Suprapubic skin (tissue), 4 donors: Measurements from ENCODE around the gene OR9A4. TPM values are rescaled to one million over a fixed set of nuclear protein-coding genes. Genes with fewer than 3 reads are reported as not detected.

ENCODE experiments used
- DNase-seq, 2 donors: peaks; one replicate each; pipeline ENCODE4 v3.0.0-alpha.2; 2019; ENCODE audit warnings: low spot score in 2 of 2
- H3K27ac ChIP-seq: fragments of 200-600 bp; sonication (generic); one replicate; pipeline ENCODE4 v1.5.1; 2019
- H3K27me3 ChIP-seq: fragments of 200-600 bp; sonication (generic); one replicate; pipeline ENCODE4 v1.5.1; 2019
- H3K36me3 ChIP-seq: fragments of 200-600 bp; sonication (generic); one replicate; pipeline ENCODE4 v1.5.1; 2019
- H3K4me1 ChIP-seq: fragments of 200-600 bp; sonication (generic); one replicate; pipeline ENCODE4 v1.5.1; 2019
- H3K4me3 ChIP-seq: fragments of 200-600 bp; sonication (generic); one replicate; pipeline ENCODE4 v1.5.1; 2019; ENCODE audit warnings: mild to moderate bottlenecking
- H3K9me3 ChIP-seq: fragments of 200-600 bp; sonication (generic); one replicate; pipeline ENCODE4 v1.5.1; 2019
- EP300 ChIP-seq: sonication (generic); formaldehyde crosslinking; IDR thresholded peaks from one replicate; pipeline ENCODE4 v1.6.1; 2017; ENCODE audit warnings: antibody characterized with exemption
- POLR2A ChIP-seq, 2 donors: fragments of 450-650 bp; IDR thresholded peaks; one replicate each; pipeline ENCODE4 v1.6.1; 2017; ENCODE audit warnings: antibody characterized with exemption in 2 of 2, mild to moderate bottlenecking in 2 of 2, moderate library complexity in 2 of 2
- POLR2AphosphoS5 ChIP-seq, 3 donors: sonication (generic); formaldehyde crosslinking; IDR thresholded peaks; one replicate each; pipeline ENCODE4 v1.6.1; 2017; ENCODE audit warnings: antibody characterized with exemption in 3 of 3
- WGBS: methylation state at CpG from one replicate; pipeline ENCODE4 v1.1.5; 2018; 5-methylcytosine and 5-hydroxymethylcytosine counted together
- total RNA-seq, 4 donors: library from RNA; depleted of rRNA; stranded (reverse); fragments of >200 nt; gene quantifications; one replicate each; pipeline ENCODE4 v1.1.0, GENCODE V29; 2016
- TF ChIP-seq, protein P1 (sequence below), 2 donors: fragments of 200-600 bp in 1 of 2; fragments of 450-650 bp in 1 of 2; sonication (generic) in 1 of 2; IDR thresholded peaks; one replicate each; pipeline ENCODE4 v1.5.1; 2016 to 2019; ENCODE audit warnings: antibody characterized with exemption in 2 of 2, mild to moderate bottlenecking in 1 of 2, moderate library complexity in 1 of 2

Gene OR9A4
- total RNA-seq, 4 donors from 2014 or later = not detected

DNA sequence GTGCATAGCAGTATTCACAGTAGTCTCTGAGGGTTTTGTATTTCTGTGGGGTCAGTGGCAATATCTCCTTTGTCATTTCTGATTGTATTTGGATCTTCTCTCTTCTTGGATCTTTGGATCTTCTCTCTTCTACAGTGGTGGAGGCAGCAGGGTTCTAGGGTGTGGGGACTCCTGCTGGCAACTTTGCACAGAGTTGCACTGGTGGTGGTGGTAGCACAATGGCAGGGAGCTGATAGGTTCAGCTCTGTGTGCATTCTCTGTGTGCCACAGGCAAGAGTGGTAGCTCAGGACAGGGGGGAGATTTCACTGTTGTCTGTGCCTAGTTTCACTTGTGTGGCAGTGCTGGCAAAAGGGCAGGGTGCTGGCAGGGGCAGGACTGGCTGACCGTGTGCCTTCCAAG is 39.8 kb upstream of the OR9A4 start:
- H3K27me3 ChIP-seq = no peaks in the 10 kb centered on the region
- 83% methylated on average over 1 of the region's 1 CpG for WGBS

DNA sequence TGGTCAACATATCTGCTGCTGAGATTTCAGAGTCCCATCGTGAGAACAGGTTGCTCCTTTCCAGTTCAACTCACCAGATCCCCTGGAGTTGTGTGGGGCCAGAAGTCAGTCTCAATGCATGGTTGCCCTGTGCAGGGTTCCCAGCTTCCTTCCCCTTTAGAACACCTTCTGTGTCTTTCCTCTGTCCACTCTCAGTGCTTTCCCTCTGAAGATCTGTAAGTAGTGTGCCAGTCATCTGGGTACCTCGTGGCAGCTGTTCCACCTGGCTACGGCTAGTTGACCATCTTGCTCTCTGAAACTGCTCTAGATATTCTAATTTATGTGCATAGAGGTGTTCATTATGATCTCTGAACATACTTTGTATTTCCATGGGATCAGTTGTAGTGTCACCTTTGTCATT is 38.8 kb upstream of the OR9A4 start:
- Histone ChIP-seq H3K9me3 (peaks cover 5% of the 10 kb centered on the region), H3K27me3 (no peaks in the 10 kb centered on the region), H3K27ac (no peak overlapping the region), H3K36me3 (no peaks in the 10 kb centered on the region), H3K4me1 (no peaks in the 10 kb centered on the region), H3K4me3 (no peak overlapping the region)
- TF ChIP-seq POLR2AphosphoS5 (IDR thresholded peaks at IDR 0.05) (no peak), POLR2A (IDR thresholded peaks at IDR 0.05) (no peak)
- TF ChIP-seq, protein P1, sequence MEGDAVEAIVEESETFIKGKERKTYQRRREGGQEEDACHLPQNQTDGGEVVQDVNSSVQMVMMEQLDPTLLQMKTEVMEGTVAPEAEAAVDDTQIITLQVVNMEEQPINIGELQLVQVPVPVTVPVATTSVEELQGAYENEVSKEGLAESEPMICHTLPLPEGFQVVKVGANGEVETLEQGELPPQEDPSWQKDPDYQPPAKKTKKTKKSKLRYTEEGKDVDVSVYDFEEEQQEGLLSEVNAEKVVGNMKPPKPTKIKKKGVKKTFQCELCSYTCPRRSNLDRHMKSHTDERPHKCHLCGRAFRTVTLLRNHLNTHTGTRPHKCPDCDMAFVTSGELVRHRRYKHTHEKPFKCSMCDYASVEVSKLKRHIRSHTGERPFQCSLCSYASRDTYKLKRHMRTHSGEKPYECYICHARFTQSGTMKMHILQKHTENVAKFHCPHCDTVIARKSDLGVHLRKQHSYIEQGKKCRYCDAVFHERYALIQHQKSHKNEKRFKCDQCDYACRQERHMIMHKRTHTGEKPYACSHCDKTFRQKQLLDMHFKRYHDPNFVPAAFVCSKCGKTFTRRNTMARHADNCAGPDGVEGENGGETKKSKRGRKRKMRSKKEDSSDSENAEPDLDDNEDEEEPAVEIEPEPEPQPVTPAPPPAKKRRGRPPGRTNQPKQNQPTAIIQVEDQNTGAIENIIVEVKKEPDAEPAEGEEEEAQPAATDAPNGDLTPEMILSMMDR (IDR thresholded peaks at IDR 0.05) = no peak
- 85% methylated on average over 3 of the region's 3 CpGs for WGBS
- no peak for DNase-seq

More for the DNA sequence above, 39.8 kb upstream of the OR9A4 start:
- peaks cover 5% of the 10 kb centered on the region for H3K9me3 ChIP-seq
- no peak overlapping the region for H3K27ac ChIP-seq
- H3K36me3 ChIP-seq = no peaks in the 10 kb centered on the region
- TF ChIP-seq, protein P1 (IDR thresholded peaks at IDR 0.05) = no peak
- no peak for TF ChIP-seq EP300
- TF ChIP-seq POLR2AphosphoS5 (IDR thresholded peaks at IDR 0.05) = no peak
- TF ChIP-seq POLR2A (IDR thresholded peaks at IDR 0.05) = no peak
- DNase-seq = no peak
- H3K4me3 ChIP-seq = no peak overlapping the region
- H3K4me1 ChIP-seq = no peaks in the 10 kb centered on the region

DNA sequence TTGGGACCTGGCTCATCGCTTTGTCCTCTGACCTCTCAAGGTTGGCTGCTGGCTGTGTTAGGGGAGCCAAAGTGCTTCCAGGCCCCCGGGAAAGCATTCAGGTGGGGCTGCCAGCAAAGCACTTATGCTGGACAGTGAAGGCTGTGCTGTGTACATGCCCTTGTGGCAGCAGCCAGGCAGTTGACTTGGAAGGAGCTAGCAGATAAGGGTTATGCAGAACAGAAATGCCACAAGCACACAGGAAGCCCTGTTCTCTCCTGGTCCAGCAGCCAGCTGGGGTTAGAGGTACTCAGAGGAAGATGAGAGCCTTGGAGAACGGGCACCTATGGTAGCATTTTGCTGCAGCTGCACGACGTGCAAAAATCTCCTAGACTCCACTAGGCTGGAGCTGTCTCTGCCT is 35.2 kb upstream of the OR9A4 start:
- WGBS = 73% methylated on average over 5 of the region's 5 CpGs
- DNase-seq = no peak
- H3K36me3 ChIP-seq = no peaks in the 10 kb centered on the region

DNA sequence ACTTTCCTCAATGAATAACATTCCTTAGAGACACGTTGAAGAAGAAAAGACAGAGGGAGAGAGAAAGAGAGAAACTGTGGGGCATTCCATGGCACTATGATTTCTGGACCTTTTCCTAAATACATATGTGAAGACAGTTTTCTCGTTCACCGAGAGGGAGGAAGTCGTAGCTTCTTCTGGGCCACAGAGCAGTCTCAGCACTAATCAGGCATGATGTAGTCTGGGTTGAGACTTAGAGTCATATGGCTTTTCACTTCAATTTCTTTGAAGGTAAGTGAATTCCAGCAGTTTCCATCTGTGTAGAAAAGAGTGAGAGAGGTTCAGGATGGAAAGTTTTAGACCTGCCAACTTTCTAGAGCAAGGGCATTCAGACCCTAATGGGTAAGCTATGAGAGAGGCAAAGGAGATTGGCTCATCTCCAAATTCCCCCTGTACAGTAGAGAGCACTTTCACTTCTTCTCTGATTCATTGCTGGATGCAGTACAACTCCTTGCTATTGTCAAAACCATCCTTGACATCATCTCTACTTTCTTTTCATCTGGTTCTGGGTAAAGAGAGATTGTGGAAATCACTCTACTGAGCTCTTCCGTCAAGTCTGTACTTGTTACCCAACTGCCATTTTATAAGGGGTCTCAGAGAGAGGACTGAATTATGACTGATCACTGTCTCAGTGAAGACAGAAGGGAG is 31.5 kb upstream of the OR9A4 start:
- H3K27ac ChIP-seq = no peak overlapping the region

More for the DNA sequence above, 35.2 kb upstream of the OR9A4 start:
- no peaks in the 10 kb centered on the region for H3K27me3 ChIP-seq
- H3K4me3 ChIP-seq = no peak overlapping the region
- no peaks in the 10 kb centered on the region for H3K4me1 ChIP-seq
- H3K9me3 ChIP-seq = peaks cover 5% of the 10 kb centered on the region
- TF ChIP-seq, protein P1 (IDR thresholded peaks at IDR 0.05) = no peak
- TF ChIP-seq EP300 (no peak), POLR2A (IDR thresholded peaks at IDR 0.05) (no peak), POLR2AphosphoS5 (IDR thresholded peaks at IDR 0.05) (no peak)
- no peak overlapping the region for H3K27ac ChIP-seq

DNA sequence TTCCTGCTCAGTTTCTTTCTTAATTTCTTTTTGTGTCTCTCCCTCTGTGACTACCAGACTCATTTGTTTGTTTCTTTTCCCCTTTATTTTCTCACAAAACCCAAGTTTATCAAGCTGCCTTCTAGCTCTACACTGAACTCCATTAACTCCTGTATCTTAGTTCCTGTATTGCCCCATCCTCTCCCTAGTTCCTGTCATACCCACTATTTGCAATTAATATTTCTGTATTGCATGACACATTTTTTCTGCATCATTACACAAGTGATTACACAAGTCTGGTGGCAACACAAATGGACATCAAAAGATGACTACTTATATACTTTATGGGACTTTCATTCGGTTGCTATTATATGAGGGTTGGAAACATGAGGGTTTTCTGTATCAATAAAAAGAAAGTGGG is 26.9 kb upstream of the OR9A4 start:
- H3K27ac ChIP-seq = no peak overlapping the region
- 94% methylated on average over 1 of the region's 1 CpG for WGBS
- TF ChIP-seq EP300 = no peak
- no peak for TF ChIP-seq POLR2AphosphoS5 (IDR thresholded peaks at IDR 0.05)
- TF ChIP-seq POLR2A (IDR thresholded peaks at IDR 0.05) = no peak
- TF ChIP-seq, protein P1 (IDR thresholded peaks at IDR 0.05) = no peak

More for the DNA sequence above, 31.5 kb upstream of the OR9A4 start:
- WGBS = 79% methylated on average over 5 of the region's 5 CpGs
- Histone ChIP-seq H3K27me3 (no peaks in the 10 kb centered on the region), H3K4me1 (no peaks in the 10 kb centered on the region), H3K4me3 (no peak overlapping the region), H3K36me3 (no peaks in the 10 kb centered on the region), H3K9me3 (no peaks in the 10 kb centered on the region)
- no peak for DNase-seq
- TF ChIP-seq POLR2A (IDR thresholded peaks at IDR 0.05) (no peak), EP300 (no peak), POLR2AphosphoS5 (IDR thresholded peaks at IDR 0.05) (no peak)

More for the DNA sequence above, 26.9 kb upstream of the OR9A4 start:
- H3K9me3 ChIP-seq = no peaks in the 10 kb centered on the region
- H3K4me1 ChIP-seq = no peaks in the 10 kb centered on the region
- H3K4me3 ChIP-seq = no peak overlapping the region
- H3K36me3 ChIP-seq = no peaks in the 10 kb centered on the region
- H3K27me3 ChIP-seq = no peaks in the 10 kb centered on the region
- DNase-seq = no peak
